Ishikawa (cell line): ENCODE data around the gene ZNF576.

Experiments used
- CEBPB ChIP-seq: IDR thresholded peaks from 2 replicates; pipeline ENCODE4 v1.6.1; 2012
- CREB1 ChIP-seq: IDR thresholded peaks from 2 replicates; pipeline ENCODE4 v1.6.1; 2012; ENCODE audit warnings: low read depth
- EGR1 ChIP-seq: IDR thresholded peaks from 2 replicates; pipeline ENCODE4 v1.6.1; 2012
- EP300 ChIP-seq: IDR thresholded peaks from 2 replicates; pipeline ENCODE4 v1.6.1; 2012; ENCODE audit warnings: borderline replicate concordance
- FOXM1 ChIP-seq: IDR thresholded peaks from 2 replicates; pipeline ENCODE4 v1.6.1; 2012; ENCODE audit warnings: low read depth, borderline replicate concordance
- MAX ChIP-seq: IDR thresholded peaks from 2 replicates; pipeline ENCODE4 v1.6.1; 2012
- NFIC ChIP-seq: IDR thresholded peaks from 2 replicates; pipeline ENCODE4 v1.6.1; 2012
- RAD21 ChIP-seq: IDR thresholded peaks from 2 replicates; pipeline ENCODE4 v1.6.1; 2012; ENCODE audit warnings: low read depth
- TAF1 ChIP-seq: IDR thresholded peaks from 2 replicates; pipeline ENCODE4 v1.6.1; 2012; ENCODE audit warnings: low read depth, mild to moderate bottlenecking
- TCF12 ChIP-seq: IDR thresholded peaks from 2 replicates; pipeline ENCODE4 v1.6.1; 2012; ENCODE audit warnings: low read depth
- TEAD4 ChIP-seq: IDR thresholded peaks from 2 replicates; pipeline ENCODE4 v1.6.1; 2012
- YY1 ChIP-seq: IDR thresholded peaks from 2 replicates; pipeline ENCODE4 v1.6.1; 2012; ENCODE audit warnings: low read depth
- ZBTB7A ChIP-seq: IDR thresholded peaks from 2 replicates; pipeline ENCODE4 v1.6.1; 2012; ENCODE audit warnings: low read depth
- TF ChIP-seq, protein P1 (sequence below): IDR thresholded peaks from 2 replicates; pipeline ENCODE4 v1.6.1; 2012; ENCODE audit warnings: low read depth, mild to moderate bottlenecking
- TF ChIP-seq, protein P2 (sequence below): IDR thresholded peaks from 2 replicates; pipeline ENCODE4 v1.6.1; 2012

ZNF576 gene

GRCh38 chr19:43607238-43608205 is 11.1 kb downstream of the ZNF576 start:
- TF ChIP-seq FOXM1, result no peak
- no peak for TF ChIP-seq EP300
- no peak for TF ChIP-seq TCF12
- TF ChIP-seq RAD21, result no peak
- no peak for TF ChIP-seq CREB1
- TF ChIP-seq TEAD4, result no peak
- TF ChIP-seq MAX, result no peak
- no peak for TF ChIP-seq EGR1
- TF ChIP-seq, protein P1, sequence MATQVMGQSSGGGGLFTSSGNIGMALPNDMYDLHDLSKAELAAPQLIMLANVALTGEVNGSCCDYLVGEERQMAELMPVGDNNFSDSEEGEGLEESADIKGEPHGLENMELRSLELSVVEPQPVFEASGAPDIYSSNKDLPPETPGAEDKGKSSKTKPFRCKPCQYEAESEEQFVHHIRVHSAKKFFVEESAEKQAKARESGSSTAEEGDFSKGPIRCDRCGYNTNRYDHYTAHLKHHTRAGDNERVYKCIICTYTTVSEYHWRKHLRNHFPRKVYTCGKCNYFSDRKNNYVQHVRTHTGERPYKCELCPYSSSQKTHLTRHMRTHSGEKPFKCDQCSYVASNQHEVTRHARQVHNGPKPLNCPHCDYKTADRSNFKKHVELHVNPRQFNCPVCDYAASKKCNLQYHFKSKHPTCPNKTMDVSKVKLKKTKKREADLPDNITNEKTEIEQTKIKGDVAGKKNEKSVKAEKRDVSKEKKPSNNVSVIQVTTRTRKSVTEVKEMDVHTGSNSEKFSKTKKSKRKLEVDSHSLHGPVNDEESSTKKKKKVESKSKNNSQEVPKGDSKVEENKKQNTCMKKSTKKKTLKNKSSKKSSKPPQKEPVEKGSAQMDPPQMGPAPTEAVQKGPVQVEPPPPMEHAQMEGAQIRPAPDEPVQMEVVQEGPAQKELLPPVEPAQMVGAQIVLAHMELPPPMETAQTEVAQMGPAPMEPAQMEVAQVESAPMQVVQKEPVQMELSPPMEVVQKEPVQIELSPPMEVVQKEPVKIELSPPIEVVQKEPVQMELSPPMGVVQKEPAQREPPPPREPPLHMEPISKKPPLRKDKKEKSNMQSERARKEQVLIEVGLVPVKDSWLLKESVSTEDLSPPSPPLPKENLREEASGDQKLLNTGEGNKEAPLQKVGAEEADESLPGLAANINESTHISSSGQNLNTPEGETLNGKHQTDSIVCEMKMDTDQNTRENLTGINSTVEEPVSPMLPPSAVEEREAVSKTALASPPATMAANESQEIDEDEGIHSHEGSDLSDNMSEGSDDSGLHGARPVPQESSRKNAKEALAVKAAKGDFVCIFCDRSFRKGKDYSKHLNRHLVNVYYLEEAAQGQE, result no peak
- no peak for TF ChIP-seq CEBPB
- no peak for TF ChIP-seq NFIC
- no peak for TF ChIP-seq TAF1
- no peak for TF ChIP-seq YY1
- TF ChIP-seq, protein P2, sequence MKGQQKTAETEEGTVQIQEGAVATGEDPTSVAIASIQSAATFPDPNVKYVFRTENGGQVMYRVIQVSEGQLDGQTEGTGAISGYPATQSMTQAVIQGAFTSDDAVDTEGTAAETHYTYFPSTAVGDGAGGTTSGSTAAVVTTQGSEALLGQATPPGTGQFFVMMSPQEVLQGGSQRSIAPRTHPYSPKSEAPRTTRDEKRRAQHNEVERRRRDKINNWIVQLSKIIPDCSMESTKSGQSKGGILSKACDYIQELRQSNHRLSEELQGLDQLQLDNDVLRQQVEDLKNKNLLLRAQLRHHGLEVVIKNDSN, result no peak
- no peak for TF ChIP-seq ZBTB7A

GRCh38 chr19:43609872-43610271 is 13.5 kb downstream of the ZNF576 start:
- TF ChIP-seq MAX (no peak), TAF1 (no peak), RAD21 (no peak), TEAD4 (no peak), NFIC (no peak), CEBPB (no peak), CREB1 (no peak)

DNA sequence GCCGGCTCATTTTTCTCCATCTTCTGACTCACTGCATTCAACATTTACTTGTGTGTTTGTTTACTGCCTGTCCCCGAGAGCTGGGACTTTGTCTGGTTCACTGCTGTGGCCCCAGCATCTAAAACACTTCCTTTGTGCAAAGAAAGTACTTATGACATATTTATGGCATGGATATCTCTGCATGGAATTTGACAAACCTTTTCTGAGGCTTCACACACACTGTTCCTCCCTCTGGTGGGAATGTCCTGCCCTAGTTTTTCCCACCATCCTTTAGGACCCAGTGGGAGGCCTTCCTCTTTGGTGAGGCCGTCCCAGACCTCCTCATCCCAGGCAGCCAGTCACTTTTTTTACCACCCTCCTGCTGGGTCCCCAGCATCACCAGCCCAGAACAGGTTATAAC is 14.1 kb downstream of the ZNF576 start:
- TF ChIP-seq NFIC, result no peak
- no peak for TF ChIP-seq TAF1
- TF ChIP-seq FOXM1, result no peak
- TF ChIP-seq ZBTB7A, result no peak

DNA sequence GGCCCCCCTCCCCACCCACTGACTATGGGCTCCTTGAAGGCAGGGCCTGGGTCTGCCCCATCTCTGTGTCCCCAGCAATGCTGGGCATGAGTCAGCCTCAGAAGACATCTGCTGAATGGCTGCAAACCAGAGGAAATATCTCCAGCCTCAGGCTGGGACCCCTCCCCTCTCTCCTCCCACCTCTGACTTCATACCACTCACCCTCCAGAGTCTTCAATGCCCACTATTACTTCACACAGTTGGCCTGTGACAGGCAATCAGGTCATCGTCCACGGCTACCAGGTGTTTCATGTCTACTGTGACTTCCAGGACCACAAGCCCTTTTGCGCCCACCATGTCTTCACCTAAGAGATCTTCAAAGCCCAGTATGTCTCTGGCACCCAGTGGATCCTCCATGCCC is 15.4 kb downstream of the ZNF576 start, which contains the start of gene SRRM5:
TSS of gene SRRM5 (plus strand) at position 301 of the 400 bp plus-strand sequence. CDS start at position 335, 34 bp downstream.
- TF ChIP-seq TEAD4, result no peak
- TF ChIP-seq, protein P2, result no peak
- TF ChIP-seq FOXM1, result no peak
- TF ChIP-seq EP300, result no peak
- no peak for TF ChIP-seq TCF12
- no peak for TF ChIP-seq EGR1
- TF ChIP-seq MAX, result no peak
- TF ChIP-seq RAD21, result no peak
- TF ChIP-seq CEBPB, result no peak
- no peak for TF ChIP-seq YY1

GRCh38 chr19:43612374-43612773 is 16.0 kb downstream of the ZNF576 start:
- no peak for TF ChIP-seq TEAD4
- TF ChIP-seq CEBPB, result no peak
- no peak for TF ChIP-seq ZBTB7A
- no peak for TF ChIP-seq NFIC
- TF ChIP-seq YY1, result no peak

DNA sequence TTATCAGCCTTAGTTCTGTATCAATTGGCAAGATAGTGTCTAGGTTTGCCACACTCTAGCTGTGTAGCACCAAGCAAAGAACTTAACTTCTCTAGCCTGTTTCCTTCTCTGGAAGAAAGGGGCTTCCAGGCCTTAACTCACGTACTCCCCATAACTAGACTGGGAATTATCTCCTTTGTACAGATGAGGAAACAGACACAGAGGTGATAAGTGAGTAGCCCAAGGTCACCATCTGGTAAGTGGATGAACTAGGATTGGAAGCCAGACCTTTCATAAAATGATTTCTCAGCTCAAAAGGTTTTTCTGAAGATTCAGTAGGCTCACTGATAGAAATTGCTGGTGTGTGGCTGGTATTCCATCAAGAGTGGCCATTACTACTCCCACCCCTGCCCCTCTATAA is 19.9 kb downstream of the ZNF576 start:
- TF ChIP-seq YY1, result no peak
- TF ChIP-seq MAX, result no peak
- TF ChIP-seq EGR1, result no peak
- TF ChIP-seq, protein P1, result no peak
- no peak for TF ChIP-seq CREB1
- TF ChIP-seq, protein P2, result no peak
